Panc1 (cell line): ENCODE measurements around the gene ESR1. TPM values are rescaled to one million over a fixed set of nuclear protein-coding genes. Genes with fewer than 3 reads are reported as not detected.

ENCODE experiments used
- ATAC-seq: fragments of 200-7000 bp; cut with Tn5 transposase; 2 replicates; pipeline ENCODE4 v1.9.1; 2020; ENCODE audit warnings: mild to moderate bottlenecking, moderate library complexity
- BruUV-seq: library from RNA; stranded (reverse); fragments of 400-500 nt; replicated peaks from 2 replicates; lab custom pipeline; 2021; lab: Mats Ljungman, UMichigan
- CTCF ChIA-PET: fragments of 300-600 bp; sonication (Branson Sonifier 250); formaldehyde crosslinking; loops from one replicate; lab custom pipeline; 2022; ENCODE audit warnings: antibody characterized with exemption; lab: Charles Lee
- POLR2A ChIA-PET: fragments of 300-600 bp; sonication (Branson Sonifier 250); formaldehyde crosslinking; loops from one replicate; lab custom pipeline; 2022; ENCODE audit warnings: antibody characterized with exemption; lab: Charles Lee
- DNase-seq: peaks from one replicate; pipeline ENCODE4 v3.0.0-alpha.2; 2010; ENCODE audit warnings: low read depth, low spot score
- H3K27ac ChIP-seq: 2 replicates; pipeline ENCODE4 v1.5.1; 2011; ENCODE audit warnings: mild to moderate bottlenecking, low read length, inconsistent platforms
- H3K27me3 ChIP-seq: fragments of 200-500 bp; sonication (Bioruptor generic); 2 replicates; pipeline ENCODE4 v1.6.0; 2014; ENCODE audit warnings: low read length, inconsistent platforms; ENCODE audit not compliant: control insufficient read depth, insufficient read depth
- H3K36me3 ChIP-seq: fragments of 200-500 bp; sonication (Bioruptor generic); 2 replicates; pipeline ENCODE4 v1.5.1; 2014; ENCODE audit warnings: inconsistent platforms, mild to moderate bottlenecking, low read length, moderate library complexity; ENCODE audit not compliant: control insufficient read depth, insufficient read depth
- H3K4me1 ChIP-seq: 2 replicates; pipeline ENCODE4 v1.5.1; 2011; ENCODE audit warnings: inconsistent platforms, mild to moderate bottlenecking, low read length, moderate library complexity; ENCODE audit not compliant: control insufficient read depth, insufficient read depth
- H3K4me3 ChIP-seq, 2 experiments: 2 replicates each; pipeline ENCODE4 v1.5.1; 2011 to 2012; ENCODE audit warnings: low read depth in 2 of 2, low read length in 2 of 2, mild to moderate bottlenecking in 2 of 2, inconsistent platforms in 1 of 2, moderate library complexity in 1 of 2
- H3K9me3 ChIP-seq: fragments of 200-500 bp; sonication (Bioruptor generic); 2 replicates; pipeline ENCODE4 v1.5.1; 2014; ENCODE audit warnings: low read depth, mild to moderate bottlenecking, inconsistent platforms, low read length, moderate library complexity; ENCODE audit not compliant: control insufficient read depth, insufficient read depth
- POLR2AphosphoS5 ChIP-seq: IDR thresholded peaks from 2 replicates; pipeline ENCODE4 v1.6.1; 2012; ENCODE audit warnings: mild to moderate bottlenecking, low read depth, low read length, moderate library complexity
- SIN3A ChIP-seq: IDR thresholded peaks from 2 replicates; pipeline ENCODE4 v1.6.1; 2012; ENCODE audit warnings: low read depth, mild to moderate bottlenecking, low read length, moderate library complexity, borderline replicate concordance; ENCODE audit not compliant: insufficient read depth
- TCF7L2 ChIP-seq: IDR thresholded peaks from 2 replicates; pipeline ENCODE4 v1.6.1; 2011; ENCODE audit warnings: mild to moderate bottlenecking, low read depth, low read length, inconsistent platforms
- in situ Hi-C: cut with HindIII; loops from 2 replicates; pipeline ENCODE4 v1.10.0; 2016; ENCODE audit warnings: low sequenced_read_pairs, low pct_unique_long_range_greater_than_20kb
- intact Hi-C: fragments of 100-400 bp; cut with micrococcal nuclease; formaldehyde crosslinking; loops from one replicate; pipeline ENCODE4 v1.10.0; 2022; ENCODE audit not compliant: unreplicated experiment
- total RNA-seq: library from RNA; stranded (reverse); gene quantifications from one replicate; pipeline ENCODE4 v1.2.1, GENCODE V29; 2021; ENCODE audit not compliant: unreplicated experiment
- TF ChIP-seq, protein P1 (sequence below), 2 experiments: IDR thresholded peaks; 2 replicates each; pipeline ENCODE4 v1.6.1; 2011 to 2012; ENCODE audit warnings: low read depth in 2 of 2, control low read depth in 1 of 2, low read length in 1 of 2, mild to moderate bottlenecking in 1 of 2, moderate library complexity in 1 of 2; ENCODE audit not compliant: insufficient read depth in 1 of 2
- TF ChIP-seq, protein P2 (sequence below): fragments of 450-650 bp; IDR thresholded peaks from 2 replicates; pipeline ENCODE4 v1.5.1; 2017; ENCODE audit warnings: mild to moderate bottlenecking

The ESR1 gene
- total RNA-seq, 1 experiment from 2014 or later = 0.03 TPM

DNA sequence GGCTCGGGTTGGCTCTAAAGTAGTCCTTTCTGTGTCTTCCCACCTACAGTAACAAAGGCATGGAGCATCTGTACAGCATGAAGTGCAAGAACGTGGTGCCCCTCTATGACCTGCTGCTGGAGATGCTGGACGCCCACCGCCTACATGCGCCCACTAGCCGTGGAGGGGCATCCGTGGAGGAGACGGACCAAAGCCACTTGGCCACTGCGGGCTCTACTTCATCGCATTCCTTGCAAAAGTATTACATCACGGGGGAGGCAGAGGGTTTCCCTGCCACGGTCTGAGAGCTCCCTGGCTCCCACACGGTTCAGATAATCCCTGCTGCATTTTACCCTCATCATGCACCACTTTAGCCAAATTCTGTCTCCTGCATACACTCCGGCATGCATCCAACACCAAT is 291.2 kb downstream of the ESR1 start:
- CTCF ChIA-PET = no interaction called here
- Histone ChIP-seq H3K4me3 (no peak overlapping the region), H3K4me1 (no peaks in the 10 kb centered on the region), H3K36me3 (no peaks in the 10 kb centered on the region), H3K27ac (no peak overlapping the region), H3K9me3 (no peaks in the 10 kb centered on the region), H3K27me3 (no peaks in the 10 kb centered on the region)
- no TSS peak for BruUV-seq
- ATAC-seq = no peak
- in situ Hi-C loops (loop anchor here (25.0 kb wide), 1 partner anchor 111 kb away; no protein-coding TSS in a partner anchor), intact Hi-C loops (no loop called here)
- POLR2A ChIA-PET = no interaction called here
- DNase-seq = no peak
- no peak for TF ChIP-seq POLR2AphosphoS5
- TF ChIP-seq, protein P1, sequence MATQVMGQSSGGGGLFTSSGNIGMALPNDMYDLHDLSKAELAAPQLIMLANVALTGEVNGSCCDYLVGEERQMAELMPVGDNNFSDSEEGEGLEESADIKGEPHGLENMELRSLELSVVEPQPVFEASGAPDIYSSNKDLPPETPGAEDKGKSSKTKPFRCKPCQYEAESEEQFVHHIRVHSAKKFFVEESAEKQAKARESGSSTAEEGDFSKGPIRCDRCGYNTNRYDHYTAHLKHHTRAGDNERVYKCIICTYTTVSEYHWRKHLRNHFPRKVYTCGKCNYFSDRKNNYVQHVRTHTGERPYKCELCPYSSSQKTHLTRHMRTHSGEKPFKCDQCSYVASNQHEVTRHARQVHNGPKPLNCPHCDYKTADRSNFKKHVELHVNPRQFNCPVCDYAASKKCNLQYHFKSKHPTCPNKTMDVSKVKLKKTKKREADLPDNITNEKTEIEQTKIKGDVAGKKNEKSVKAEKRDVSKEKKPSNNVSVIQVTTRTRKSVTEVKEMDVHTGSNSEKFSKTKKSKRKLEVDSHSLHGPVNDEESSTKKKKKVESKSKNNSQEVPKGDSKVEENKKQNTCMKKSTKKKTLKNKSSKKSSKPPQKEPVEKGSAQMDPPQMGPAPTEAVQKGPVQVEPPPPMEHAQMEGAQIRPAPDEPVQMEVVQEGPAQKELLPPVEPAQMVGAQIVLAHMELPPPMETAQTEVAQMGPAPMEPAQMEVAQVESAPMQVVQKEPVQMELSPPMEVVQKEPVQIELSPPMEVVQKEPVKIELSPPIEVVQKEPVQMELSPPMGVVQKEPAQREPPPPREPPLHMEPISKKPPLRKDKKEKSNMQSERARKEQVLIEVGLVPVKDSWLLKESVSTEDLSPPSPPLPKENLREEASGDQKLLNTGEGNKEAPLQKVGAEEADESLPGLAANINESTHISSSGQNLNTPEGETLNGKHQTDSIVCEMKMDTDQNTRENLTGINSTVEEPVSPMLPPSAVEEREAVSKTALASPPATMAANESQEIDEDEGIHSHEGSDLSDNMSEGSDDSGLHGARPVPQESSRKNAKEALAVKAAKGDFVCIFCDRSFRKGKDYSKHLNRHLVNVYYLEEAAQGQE (IDR thresholded peaks at IDR 0.05; ENCODE audit: insufficient read depth in 1 of 2, low read depth in 2 of 2, low read length in 1 of 2) = no peak
- TF ChIP-seq SIN3A = no peak
- TF ChIP-seq TCF7L2 = no peak
- TF ChIP-seq, protein P2, sequence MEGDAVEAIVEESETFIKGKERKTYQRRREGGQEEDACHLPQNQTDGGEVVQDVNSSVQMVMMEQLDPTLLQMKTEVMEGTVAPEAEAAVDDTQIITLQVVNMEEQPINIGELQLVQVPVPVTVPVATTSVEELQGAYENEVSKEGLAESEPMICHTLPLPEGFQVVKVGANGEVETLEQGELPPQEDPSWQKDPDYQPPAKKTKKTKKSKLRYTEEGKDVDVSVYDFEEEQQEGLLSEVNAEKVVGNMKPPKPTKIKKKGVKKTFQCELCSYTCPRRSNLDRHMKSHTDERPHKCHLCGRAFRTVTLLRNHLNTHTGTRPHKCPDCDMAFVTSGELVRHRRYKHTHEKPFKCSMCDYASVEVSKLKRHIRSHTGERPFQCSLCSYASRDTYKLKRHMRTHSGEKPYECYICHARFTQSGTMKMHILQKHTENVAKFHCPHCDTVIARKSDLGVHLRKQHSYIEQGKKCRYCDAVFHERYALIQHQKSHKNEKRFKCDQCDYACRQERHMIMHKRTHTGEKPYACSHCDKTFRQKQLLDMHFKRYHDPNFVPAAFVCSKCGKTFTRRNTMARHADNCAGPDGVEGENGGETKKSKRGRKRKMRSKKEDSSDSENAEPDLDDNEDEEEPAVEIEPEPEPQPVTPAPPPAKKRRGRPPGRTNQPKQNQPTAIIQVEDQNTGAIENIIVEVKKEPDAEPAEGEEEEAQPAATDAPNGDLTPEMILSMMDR = no peak

DNA sequence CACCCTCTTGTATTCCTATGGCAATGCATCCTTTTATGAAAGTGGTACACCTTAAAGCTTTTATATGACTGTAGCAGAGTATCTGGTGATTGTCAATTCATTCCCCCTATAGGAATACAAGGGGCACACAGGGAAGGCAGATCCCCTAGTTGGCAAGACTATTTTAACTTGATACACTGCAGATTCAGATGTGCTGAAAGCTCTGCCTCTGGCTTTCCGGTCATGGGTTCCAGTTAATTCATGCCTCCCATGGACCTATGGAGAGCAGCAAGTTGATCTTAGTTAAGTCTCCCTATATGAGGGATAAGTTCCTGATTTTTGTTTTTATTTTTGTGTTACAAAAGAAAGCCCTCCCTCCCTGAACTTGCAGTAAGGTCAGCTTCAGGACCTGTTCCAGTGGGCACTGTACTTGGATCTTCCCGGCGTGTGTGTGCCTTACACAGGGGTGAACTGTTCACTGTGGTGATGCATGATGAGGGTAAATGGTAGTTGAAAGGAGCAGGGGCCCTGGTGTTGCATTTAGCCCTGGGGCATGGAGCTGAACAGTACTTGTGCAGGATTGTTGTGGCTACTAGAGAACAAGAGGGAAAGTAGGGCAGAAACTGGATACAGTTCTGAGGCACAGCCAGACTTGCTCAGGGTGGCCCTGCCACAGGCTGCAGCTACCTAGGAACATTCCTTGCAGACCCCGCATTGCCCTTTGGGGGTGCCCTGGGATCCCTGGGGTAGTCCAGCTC is 292.1 kb downstream of the ESR1 start:
- no TSS peak for BruUV-seq
- ATAC-seq = no peak; the same call in 1 of the 2 replicates
- CTCF ChIA-PET = no interaction called here
- H3K27ac ChIP-seq = no peak overlapping the region
- no peaks in the 10 kb centered on the region for H3K36me3 ChIP-seq
- H3K4me3 ChIP-seq = no peak overlapping the region
- H3K27me3 ChIP-seq = no peaks in the 10 kb centered on the region
- no peaks in the 10 kb centered on the region for H3K4me1 ChIP-seq
- intact Hi-C loops = no loop called here
- no peak for DNase-seq
- H3K9me3 ChIP-seq = no peaks in the 10 kb centered on the region
- in situ Hi-C loops = loop anchor here (25.0 kb wide), 1 partner anchor 112 kb away; no protein-coding TSS in a partner anchor
- TF ChIP-seq POLR2AphosphoS5 (no peak), TCF7L2 (no peak), SIN3A (no peak)
- TF ChIP-seq, protein P1 (IDR thresholded peaks at IDR 0.05; ENCODE audit: insufficient read depth in 1 of 2, low read depth in 2 of 2, low read length in 1 of 2) = no peak
- TF ChIP-seq, protein P2 = no peak
- POLR2A ChIA-PET = interaction anchor here (0.6 kb wide), 1 partner anchor 416 kb away, joined by 3 read pairs; no protein-coding TSS in a partner anchor
